ENCODE measurements around the gene UCK2.

Gene UCK2

GRCh38 chr1:165854101-165854845 lies 26.9 kb downstream of the UCK2 start:
- CTCF ChIA-PET: interaction anchor here (0.9 to 1.0 kb wide), 2 partner anchors 12 to 17 kb away, joined by 3 to 5 read pairs; no protein-coding TSS in a partner anchor
- H3K4me1 Mint-ChIP-seq: peaks cover 31% of the 10 kb centered on the region
- H3K4me3 Mint-ChIP-seq: no peak overlapping the region

GRCh38 chr1:165855010-165855838 lies 27.8 kb downstream of the UCK2 start:
- Mint-ChIP-seq H3K27ac (no peak overlapping the region), H3K4me3 (no peak overlapping the region), H3K9me3 (no peaks in the 10 kb centered on the region), H3K4me1 (peaks cover 36% of the 10 kb centered on the region), H3K27me3 (no peaks in the 10 kb centered on the region), H3K36me3 (no peaks in the 10 kb centered on the region)
- no peak for DNase-seq
- CTCF ChIA-PET: interaction anchor here (0.9 to 1.4 kb wide), 3 partner anchors 11 to 262 kb away, joined by 3 to 5 read pairs (median 4); no protein-coding TSS in a partner anchor

More at GRCh38 chr1:165854101-165854845, 26.9 kb downstream of the UCK2 start:
- Mint-ChIP-seq H3K27ac (no peak overlapping the region), H3K36me3 (no peaks in the 10 kb centered on the region), H3K9me3 (no peaks in the 10 kb centered on the region), H3K27me3 (no peaks in the 10 kb centered on the region)
- DNase-seq: no peak

GRCh38 chr1:165856021-165856420 lies 28.6 kb downstream of the UCK2 start:
- Mint-ChIP-seq H3K4me3 (no peak overlapping the region), H3K36me3 (no peaks in the 10 kb centered on the region), H3K9me3 (no peaks in the 10 kb centered on the region), H3K27ac (no peak overlapping the region), H3K4me1 (peaks cover 34% of the 10 kb centered on the region), H3K27me3 (no peaks in the 10 kb centered on the region)
- DNase-seq: no peak
- CTCF ChIA-PET: interaction anchor here (1.4 kb wide), 1 partner anchor 263 kb away, joined by 4 read pairs; no protein-coding TSS in a partner anchor

GRCh38 chr1:165856606-165857005 lies 29.2 kb downstream of the UCK2 start:
- no peaks in the 10 kb centered on the region for H3K36me3 Mint-ChIP-seq
- no peaks in the 10 kb centered on the region for H3K27me3 Mint-ChIP-seq
- no peak overlapping the region for H3K4me3 Mint-ChIP-seq
- CTCF ChIA-PET: no interaction called here
- no peak for DNase-seq
- no peaks in the 10 kb centered on the region for H3K9me3 Mint-ChIP-seq
- peaks cover 28% of the 10 kb centered on the region for H3K4me1 Mint-ChIP-seq
- H3K27ac Mint-ChIP-seq: no peak overlapping the region

- H3K4me3 Mint-ChIP-seq: no peak overlapping the region
- DNase-seq: no peak
- H3K36me3 Mint-ChIP-seq: no peaks in the 10 kb centered on the region
- no peaks in the 10 kb centered on the region for H3K9me3 Mint-ChIP-seq
- peaks cover 22% of the 10 kb centered on the region for H3K4me1 Mint-ChIP-seq
- CTCF ChIA-PET: interaction anchor here (0.7 kb wide), 1 partner anchor 8 kb away, joined by 3 read pairs; no protein-coding TSS in a partner anchor
- H3K27ac Mint-ChIP-seq: no peak overlapping the region
- no peaks in the 10 kb centered on the region for H3K27me3 Mint-ChIP-seq
Measured at GRCh38 chr1:165857046-165857801, 29.8 kb downstream of the UCK2 start.

- H3K4me1 Mint-ChIP-seq: peaks cover 21% of the 10 kb centered on the region
- H3K27ac Mint-ChIP-seq: no peak overlapping the region
Measured at GRCh38 chr1:165858364-165858823, 31.0 kb downstream of the UCK2 start.

GRCh38 chr1:165858967-165859845 lies 31.8 kb downstream of the UCK2 start:
- H3K36me3 Mint-ChIP-seq: no peaks in the 10 kb centered on the region
- H3K4me3 Mint-ChIP-seq: no peak overlapping the region
- no peak for DNase-seq
- CTCF ChIA-PET: no interaction called here
- peaks cover 13% of the 10 kb centered on the region for H3K4me1 Mint-ChIP-seq
- H3K27ac Mint-ChIP-seq: no peak overlapping the region
- no peaks in the 10 kb centered on the region for H3K9me3 Mint-ChIP-seq
- H3K27me3 Mint-ChIP-seq: no peaks in the 10 kb centered on the region

More at GRCh38 chr1:165858364-165858823, 31.0 kb downstream of the UCK2 start:
- CTCF ChIA-PET: no interaction called here
- DNase-seq: no peak
- Mint-ChIP-seq H3K36me3 (no peaks in the 10 kb centered on the region), H3K9me3 (no peaks in the 10 kb centered on the region), H3K4me3 (no peak overlapping the region), H3K27me3 (no peaks in the 10 kb centered on the region)

GRCh38 chr1:165860065-165860464 lies 32.7 kb downstream of the UCK2 start:
- Mint-ChIP-seq H3K4me3 (no peak overlapping the region), H3K27ac (no peak overlapping the region), H3K36me3 (no peaks in the 10 kb centered on the region), H3K4me1 (peaks cover 10% of the 10 kb centered on the region), H3K9me3 (no peaks in the 10 kb centered on the region), H3K27me3 (no peaks in the 10 kb centered on the region)
- CTCF ChIA-PET: no interaction called here
- DNase-seq: no peak

GRCh38 chr1:165861911-165862310 lies 34.5 kb downstream of the UCK2 start:
- Mint-ChIP-seq H3K27ac (no peak overlapping the region), H3K27me3 (no peaks in the 10 kb centered on the region), H3K9me3 (no peaks in the 10 kb centered on the region), H3K4me3 (no peak overlapping the region), H3K36me3 (no peaks in the 10 kb centered on the region), H3K4me1 (peaks cover 10% of the 10 kb centered on the region)
- CTCF ChIA-PET: no interaction called here
- DNase-seq: no peak

- peaks cover 10% of the 10 kb centered on the region for H3K4me1 Mint-ChIP-seq
- CTCF ChIA-PET: no interaction called here
- H3K27ac Mint-ChIP-seq: no peak overlapping the region
- no peaks in the 10 kb centered on the region for H3K36me3 Mint-ChIP-seq
- no peaks in the 10 kb centered on the region for H3K9me3 Mint-ChIP-seq
- H3K4me3 Mint-ChIP-seq: no peak overlapping the region
- H3K27me3 Mint-ChIP-seq: no peaks in the 10 kb centered on the region
- DNase-seq: no peak
Measured at GRCh38 chr1:165862448-165862847, 35.0 kb downstream of the UCK2 start.

GRCh38 chr1:165863346-165863745 lies 35.9 kb downstream of the UCK2 start:
- CTCF ChIA-PET: no interaction called here
- DNase-seq: no peak
- H3K9me3 Mint-ChIP-seq: no peaks in the 10 kb centered on the region
- H3K27me3 Mint-ChIP-seq: no peaks in the 10 kb centered on the region
- no peak overlapping the region for H3K4me3 Mint-ChIP-seq
- H3K36me3 Mint-ChIP-seq: no peaks in the 10 kb centered on the region
- peaks cover 10% of the 10 kb centered on the region for H3K4me1 Mint-ChIP-seq
- no peak overlapping the region for H3K27ac Mint-ChIP-seq

GRCh38 chr1:165865633-165866340 lies 38.4 kb downstream of the UCK2 start:
- Mint-ChIP-seq H3K36me3 (no peaks in the 10 kb centered on the region), H3K4me3 (no peak overlapping the region), H3K4me1 (peaks cover 3% of the 10 kb centered on the region), H3K27ac (no peak overlapping the region), H3K9me3 (no peaks in the 10 kb centered on the region), H3K27me3 (no peaks in the 10 kb centered on the region)
- CTCF ChIA-PET: interaction anchor here (0.7 to 1.1 kb wide), 2 partner anchors 11 to 467 kb away, joined by 3 read pairs; no protein-coding TSS in a partner anchor
- no peak for DNase-seq

GRCh38 chr1:165869343-165869742 lies 41.9 kb downstream of the UCK2 start:
- H3K4me1 Mint-ChIP-seq: peaks cover 20% of the 10 kb centered on the region
- H3K9me3 Mint-ChIP-seq: no peaks in the 10 kb centered on the region
- no peak overlapping the region for H3K27ac Mint-ChIP-seq
- no peak for DNase-seq
- H3K36me3 Mint-ChIP-seq: no peaks in the 10 kb centered on the region
- peaks cover 4% of the 10 kb centered on the region for H3K27me3 Mint-ChIP-seq
- CTCF ChIA-PET: no interaction called here
- no peak overlapping the region for H3K4me3 Mint-ChIP-seq

Measured in activated naive CD4-positive, alpha-beta T cell treated with anti-CD3 and anti-CD28 coated beads, Interleukin-2, amount 10 ng/mL, durations not matched to agents 7 days and 5 days (primary cell).